GM12892 (cell line): ENCODE data around the gene ARHGEF16.

ENCODE experiments used
- POLR2A ChIP-seq: IDR thresholded peaks from 2 replicates; pipeline ENCODE4 v1.6.1; 2011; ENCODE audit warnings: low read depth, low read length, control low read depth
- POLR2AphosphoS5 ChIP-seq: IDR thresholded peaks from 2 replicates; pipeline ENCODE4 v1.6.1; 2011; ENCODE audit warnings: low read depth, low read length, control low read depth

DNA sequence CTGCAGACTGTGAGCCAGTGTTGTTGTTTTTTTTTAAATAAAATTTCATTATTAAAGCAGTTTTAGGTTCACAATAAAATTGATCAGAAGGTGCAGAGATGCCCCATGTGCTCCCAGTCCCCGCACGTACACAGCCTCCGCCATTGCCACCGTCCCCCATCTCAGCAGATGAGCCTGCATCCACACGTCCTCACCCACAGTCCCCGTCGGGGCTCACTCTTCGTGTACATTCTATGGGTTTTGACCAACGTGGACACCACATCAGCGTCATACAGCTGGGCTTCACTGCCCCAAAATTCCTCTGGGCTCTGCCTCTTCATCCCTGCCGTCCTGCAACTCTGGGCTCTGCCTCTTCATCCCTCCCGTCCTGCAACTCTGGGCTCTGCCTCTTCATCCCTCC lies 11.6 kb upstream of the ARHGEF16 start:
- no peak for TF ChIP-seq POLR2AphosphoS5
- no peak for TF ChIP-seq POLR2A
